Loucy (cell line): Measurements from ENCODE around the gene TBC1D2.

Experiments
- EZH2phosphoT487 ChIP-seq: fragments of 200-600 bp; IDR thresholded peaks from 2 replicates; pipeline ENCODE4 v1.6.1; 2018; ENCODE audit warnings: antibody characterized with exemption, mild to moderate bottlenecking, moderate library complexity, borderline replicate concordance
- TF ChIP-seq, protein P1 (sequence below): fragments of 200-600 bp; sonication (generic); conservative IDR thresholded peaks from 2 replicates; pipeline ENCODE4 v1.5.1; 2014; ENCODE audit warnings: mild to moderate bottlenecking, antibody characterized with exemption, low read length

- TF ChIP-seq, protein P1, sequence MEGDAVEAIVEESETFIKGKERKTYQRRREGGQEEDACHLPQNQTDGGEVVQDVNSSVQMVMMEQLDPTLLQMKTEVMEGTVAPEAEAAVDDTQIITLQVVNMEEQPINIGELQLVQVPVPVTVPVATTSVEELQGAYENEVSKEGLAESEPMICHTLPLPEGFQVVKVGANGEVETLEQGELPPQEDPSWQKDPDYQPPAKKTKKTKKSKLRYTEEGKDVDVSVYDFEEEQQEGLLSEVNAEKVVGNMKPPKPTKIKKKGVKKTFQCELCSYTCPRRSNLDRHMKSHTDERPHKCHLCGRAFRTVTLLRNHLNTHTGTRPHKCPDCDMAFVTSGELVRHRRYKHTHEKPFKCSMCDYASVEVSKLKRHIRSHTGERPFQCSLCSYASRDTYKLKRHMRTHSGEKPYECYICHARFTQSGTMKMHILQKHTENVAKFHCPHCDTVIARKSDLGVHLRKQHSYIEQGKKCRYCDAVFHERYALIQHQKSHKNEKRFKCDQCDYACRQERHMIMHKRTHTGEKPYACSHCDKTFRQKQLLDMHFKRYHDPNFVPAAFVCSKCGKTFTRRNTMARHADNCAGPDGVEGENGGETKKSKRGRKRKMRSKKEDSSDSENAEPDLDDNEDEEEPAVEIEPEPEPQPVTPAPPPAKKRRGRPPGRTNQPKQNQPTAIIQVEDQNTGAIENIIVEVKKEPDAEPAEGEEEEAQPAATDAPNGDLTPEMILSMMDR, result no peak
- no peak for TF ChIP-seq EZH2phosphoT487
Observed at GRCh38 chr9:98178874-98179850, 76.3 kb downstream of the TBC1D2 start.
